Kidney (tissue), 14 donors: ENCODE data around the gene CCBE1. TPM values are rescaled to one million over a fixed set of nuclear protein-coding genes. Genes with fewer than 3 reads are reported as not detected.

Experiments
- DNase-seq, 5 donors: peaks; one replicate each; pipeline ENCODE4 v3.0.0-alpha.2; 2013 to 2020
- FAIRE-seq: peaks from 2 replicates; lab custom pipeline; 2012; peaks lifted over from hg19 to GRCh38; lab: Jason Lieb, UNC
- H3K27ac ChIP-seq, 2 donors: one replicate each; pipeline ENCODE4 v1.7.0; 2013; ENCODE audit warnings: low read depth in 2 of 2, low read length in 2 of 2, inconsistent platforms in 1 of 2
- H3K27me3 ChIP-seq: one replicate; pipeline ENCODE4 v1.7.1; 2013; ENCODE audit warnings: low read length, inconsistent platforms; ENCODE audit not compliant: control insufficient read depth, insufficient read depth
- H3K36me3 ChIP-seq, 3 donors: one replicate each; pipeline versions ENCODE4 v1.7.0 to v1.7.1; 2013; ENCODE audit warnings: low read length in 3 of 3, control low read depth in 1 of 3, inconsistent platforms in 1 of 3; ENCODE audit not compliant: insufficient read depth in 3 of 3, control insufficient read depth in 2 of 3
- H3K4me1 ChIP-seq, 3 donors: one replicate each; pipeline versions ENCODE4 v1.7.0 to v1.7.1; 2013; ENCODE audit warnings: low read length in 3 of 3, inconsistent platforms in 1 of 3, low read depth in 1 of 3; ENCODE audit not compliant: control insufficient read depth in 2 of 3, insufficient read depth in 2 of 3
- H3K4me3 ChIP-seq, 3 donors: one replicate each; pipeline versions ENCODE4 v1.7.0 to v1.8.1; 2013; ENCODE audit warnings: low read length in 3 of 3, control low read depth in 1 of 3, inconsistent platforms in 1 of 3
- H3K9ac ChIP-seq, 3 donors: one replicate each; pipeline versions ENCODE4 v1.7.0 to v1.7.1; 2013; ENCODE audit warnings: low read length in 3 of 3, control low read depth in 1 of 3, inconsistent platforms in 1 of 3
- H3K9me3 ChIP-seq, 3 donors: one replicate each; pipeline versions ENCODE4 v1.7.0 to v1.7.1; 2013; ENCODE audit warnings: low read length in 3 of 3, control low read depth in 1 of 3, inconsistent platforms in 1 of 3; ENCODE audit not compliant: control insufficient read depth in 2 of 3, insufficient read depth in 1 of 3
- intact Hi-C: fragments of 100-400 bp; cut with DNase I; formaldehyde crosslinking; loops from one replicate; pipeline ENCODE4 v1.11.1; 2022
- polyA plus RNA-seq: library from polyadenylated mRNA; stranded (reverse); fragments of 350-450 nt; fragmentation: Illumina TruSeq; extraction: RNeasy Lipid Tissue Mini Kit (QIAGEN cat#74804); gene quantifications from one replicate; pipeline ENCODE4 v1.2.3, GENCODE V29; 2014; ENCODE audit warnings: low read depth, low replicate concordance; ENCODE audit not compliant: insufficient read depth
- total RNA-seq: library from RNA; stranded (reverse); fragmentation: NEBNext Ultra II Directional; extraction: Animal tissue kit (Norgen Biotek cat#: 25700); gene quantifications from one replicate; pipeline ENCODE4 v1.2.1, GENCODE V29; 2021
- TF ChIP-seq, protein P1 (sequence below): IDR thresholded peaks from 3 replicates; pipeline ENCODE4 v1.5.1; 2012; ENCODE audit warnings: mild to moderate bottlenecking, moderate library complexity, borderline replicate concordance; ENCODE audit not compliant: insufficient read depth; ENCODE audit errors: extremely low read depth
- donor health status: control.
- donor health status: control.
- donor health status: control.
- donor health status: control.
- donor health status: control.
- donor health status: DM: yes; HTN: yes; CAD: no.
- donor health status: Normal renal cell carcinoma (clear cell type).

The CCBE1 gene
- total and polyA plus RNA-seq, 2 donors from 2014 or later: 1.8 to 2.2 TPM

DNA sequence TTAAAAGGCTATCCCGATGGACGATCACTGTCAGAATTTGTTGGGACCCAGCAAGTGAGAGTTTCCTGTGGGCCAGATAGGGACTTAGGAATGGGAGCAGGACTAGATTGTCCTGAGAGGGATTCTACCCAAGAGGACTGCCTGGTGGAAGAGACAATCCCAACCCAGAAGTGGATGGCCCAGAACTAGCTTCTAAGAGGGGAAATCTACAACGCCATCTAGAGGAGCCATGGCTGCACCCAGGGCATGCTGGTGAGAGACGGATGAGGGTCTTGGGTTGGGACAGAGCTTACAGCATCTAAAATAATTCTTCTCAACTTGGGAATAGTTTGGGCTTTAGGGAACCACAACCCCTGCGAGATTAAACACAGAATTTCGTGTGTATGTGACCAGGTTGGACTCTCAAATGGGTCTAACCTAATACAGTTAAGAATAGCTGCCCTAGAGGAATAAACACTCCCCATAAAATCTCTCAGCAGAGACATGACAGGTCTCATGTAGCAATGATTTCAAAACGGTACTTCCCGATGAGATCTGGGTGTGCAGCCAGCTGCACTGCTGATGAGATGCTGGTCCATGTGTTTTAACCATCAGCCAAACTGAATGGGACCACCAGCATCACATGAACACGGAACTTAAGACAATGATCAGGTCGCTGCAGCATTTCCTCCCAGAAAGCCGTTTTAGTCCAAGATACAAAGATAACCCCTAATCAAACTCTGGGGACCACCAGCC is 50.8 kb downstream of the CCBE1 start:
- intact Hi-C loops: no loop called here
- Histone ChIP-seq H3K36me3 (no peaks in the 10 kb centered on the region), H3K9ac (no peak overlapping the region), H3K27ac (no peak overlapping the region), H3K4me3 (no peak overlapping the region), H3K27me3 (no peaks in the 10 kb centered on the region), H3K9me3 (no peaks in the 10 kb centered on the region), H3K4me1 (no peaks in the 10 kb centered on the region)
- DNase-seq: no peak
- TF ChIP-seq, protein P1, sequence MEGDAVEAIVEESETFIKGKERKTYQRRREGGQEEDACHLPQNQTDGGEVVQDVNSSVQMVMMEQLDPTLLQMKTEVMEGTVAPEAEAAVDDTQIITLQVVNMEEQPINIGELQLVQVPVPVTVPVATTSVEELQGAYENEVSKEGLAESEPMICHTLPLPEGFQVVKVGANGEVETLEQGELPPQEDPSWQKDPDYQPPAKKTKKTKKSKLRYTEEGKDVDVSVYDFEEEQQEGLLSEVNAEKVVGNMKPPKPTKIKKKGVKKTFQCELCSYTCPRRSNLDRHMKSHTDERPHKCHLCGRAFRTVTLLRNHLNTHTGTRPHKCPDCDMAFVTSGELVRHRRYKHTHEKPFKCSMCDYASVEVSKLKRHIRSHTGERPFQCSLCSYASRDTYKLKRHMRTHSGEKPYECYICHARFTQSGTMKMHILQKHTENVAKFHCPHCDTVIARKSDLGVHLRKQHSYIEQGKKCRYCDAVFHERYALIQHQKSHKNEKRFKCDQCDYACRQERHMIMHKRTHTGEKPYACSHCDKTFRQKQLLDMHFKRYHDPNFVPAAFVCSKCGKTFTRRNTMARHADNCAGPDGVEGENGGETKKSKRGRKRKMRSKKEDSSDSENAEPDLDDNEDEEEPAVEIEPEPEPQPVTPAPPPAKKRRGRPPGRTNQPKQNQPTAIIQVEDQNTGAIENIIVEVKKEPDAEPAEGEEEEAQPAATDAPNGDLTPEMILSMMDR: no peak
- FAIRE-seq: no peak

DNA sequence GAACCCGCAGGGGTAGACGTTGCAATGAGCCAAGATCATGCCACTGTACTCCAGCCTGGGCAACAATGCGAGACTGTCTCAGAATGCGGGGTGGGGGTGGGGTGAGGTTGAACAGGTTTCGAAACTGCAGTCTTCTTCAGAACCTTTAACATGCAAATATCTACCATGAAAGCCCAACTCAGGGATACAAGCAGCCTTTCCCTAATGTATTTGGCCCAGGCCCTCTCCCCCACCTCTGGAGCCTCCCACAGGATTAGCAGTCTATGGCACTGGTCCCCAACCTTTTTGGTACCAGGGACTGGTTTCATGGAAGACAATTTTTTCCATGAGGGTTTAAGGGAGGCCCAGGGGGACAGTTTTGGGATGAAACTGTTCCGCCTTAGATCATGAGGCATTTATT is 53.5 kb downstream of the CCBE1 start:
- no peak overlapping the region for H3K9ac ChIP-seq
- no peak overlapping the region for H3K27ac ChIP-seq
- FAIRE-seq: no peak
- TF ChIP-seq, protein P1: no peak
- H3K9me3 ChIP-seq: no peaks in the 10 kb centered on the region
- DNase-seq: no peak
- H3K27me3 ChIP-seq: no peaks in the 10 kb centered on the region
- intact Hi-C loops: no loop called here
- no peaks in the 10 kb centered on the region for H3K4me1 ChIP-seq
- no peaks in the 10 kb centered on the region for H3K36me3 ChIP-seq
- no peak overlapping the region for H3K4me3 ChIP-seq

DNA sequence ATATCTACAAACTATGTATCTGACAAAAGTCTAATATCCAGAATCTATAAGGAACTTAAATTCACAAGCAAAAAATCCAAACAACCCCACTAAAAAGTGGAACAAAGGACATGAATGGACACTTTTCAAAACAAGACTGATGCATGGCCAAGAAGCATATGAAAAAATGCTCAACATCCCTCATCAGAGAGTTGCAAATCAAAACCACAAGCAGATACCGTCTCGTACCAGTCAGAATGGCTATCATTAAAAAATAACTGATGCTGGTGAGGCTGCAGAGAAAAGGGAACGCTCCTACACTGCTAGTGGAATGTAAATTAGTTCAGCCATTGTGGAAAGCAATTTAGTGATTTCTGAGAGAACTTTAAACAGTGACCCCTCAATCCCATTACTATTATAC is 56.5 kb downstream of the CCBE1 start:
- intact Hi-C loops: no loop called here
- DNase-seq: no peak
- Histone ChIP-seq H3K9ac (no peak overlapping the region), H3K36me3 (no peaks in the 10 kb centered on the region), H3K9me3 (no peaks in the 10 kb centered on the region), H3K4me3 (no peak overlapping the region), H3K27ac (no peak overlapping the region), H3K27me3 (no peaks in the 10 kb centered on the region), H3K4me1 (no peaks in the 10 kb centered on the region)
- FAIRE-seq: no peak
- TF ChIP-seq, protein P1: no peak
